ENCODE measurements around the gene VAV1.
"Not testable (repeated sequence)": the region's sequence is repeated elsewhere in the genome, so short reads cannot be mapped to it uniquely, and the experiment has no call there.

VAV1 gene

GRCh38 chr19:6790194-6791128 lies 18.0 kb downstream of the VAV1 start:
- no peak for DNase-seq (ENCODE audit: low spot score)

- DNase-seq (ENCODE audit: low spot score): no peak
Observed at GRCh38 chr19:6791237-6791636, 18.7 kb downstream of the VAV1 start.

GRCh38 chr19:6793411-6793810 lies 20.9 kb downstream of the VAV1 start:
- DNase-seq (ENCODE audit: low spot score): no peak

- no peak for DNase-seq (ENCODE audit: low spot score)
Observed at GRCh38 chr19:6793973-6794372, 21.5 kb downstream of the VAV1 start.

GRCh38 chr19:6794686-6795431 lies 22.4 kb downstream of the VAV1 start:
- DNase-seq (ENCODE audit: low spot score): no peak

GRCh38 chr19:6796278-6796677 lies 23.8 kb downstream of the VAV1 start:
- no peak for DNase-seq (ENCODE audit: low spot score)

- DNase-seq (ENCODE audit: low spot score): no peak
Observed at GRCh38 chr19:6797646-6798045, 25.1 kb downstream of the VAV1 start.

GRCh38 chr19:6800160-6800790 lies 27.8 kb downstream of the VAV1 start:
- not testable (repeated sequence) for DNase-seq (ENCODE audit: low spot score)

- DNase-seq (ENCODE audit: low spot score): no peak
Observed at GRCh38 chr19:6800991-6801484, 28.5 kb downstream of the VAV1 start.

GRCh38 chr19:6801485-6802086 lies 29.1 kb downstream of the VAV1 start:
- DNase-seq (ENCODE audit: low spot score): peak; percentile 81

GRCh38 chr19:6802336-6803035 lies 30.0 kb downstream of the VAV1 start:
- peak; percentile 86 for DNase-seq (ENCODE audit: low spot score)

- no peak for DNase-seq (ENCODE audit: low spot score)
Observed at GRCh38 chr19:6803036-6803404, 30.5 kb downstream of the VAV1 start.

- no peak for DNase-seq (ENCODE audit: low spot score)
Observed at GRCh38 chr19:6806488-6806887, 34.0 kb downstream of the VAV1 start.

GRCh38 chr19:6807291-6807690 lies 34.8 kb downstream of the VAV1 start:
- no peak for DNase-seq (ENCODE audit: low spot score)

GRCh38 chr19:6808494-6808893 lies 36.0 kb downstream of the VAV1 start:
- no peak for DNase-seq (ENCODE audit: low spot score)

- DNase-seq (ENCODE audit: low spot score): no peak
Observed at GRCh38 chr19:6809262-6809661, 36.8 kb downstream of the VAV1 start.

GRCh38 chr19:6811378-6811777 lies 38.9 kb downstream of the VAV1 start:
- DNase-seq (ENCODE audit: low spot score): no peak

GRCh38 chr19:6811906-6812305 lies 39.4 kb downstream of the VAV1 start:
- DNase-seq (ENCODE audit: low spot score): peak; percentile 33

GRCh38 chr19:6812612-6813011 lies 40.1 kb downstream of the VAV1 start:
- no peak for DNase-seq (ENCODE audit: low spot score)

GRCh38 chr19:6813659-6814058 lies 41.2 kb downstream of the VAV1 start:
- DNase-seq (ENCODE audit: low spot score): no peak

- DNase-seq (ENCODE audit: low spot score): no peak
Observed at GRCh38 chr19:6817179-6817578, 44.7 kb downstream of the VAV1 start.

GRCh38 chr19:6818246-6818645 lies 45.7 kb downstream of the VAV1 start:
- no peak for DNase-seq (ENCODE audit: low spot score)
